DOHH2 (cell line): ENCODE data around the gene DCAF4.

Source experiments
- EZH2phosphoT487 ChIP-seq: fragments of 200-600 bp; sonication (generic); IDR thresholded peaks from 2 replicates; pipeline ENCODE4 v1.6.1; 2017; ENCODE audit warnings: borderline replicate concordance, mild to moderate bottlenecking, antibody characterized with exemption, low read length, moderate library complexity, mixed read lengths
- TF ChIP-seq, protein P1 (sequence below): fragments of 200-600 bp; sonication (generic); IDR thresholded peaks from one replicate; pipeline ENCODE4 v1.5.1; 2014; ENCODE audit warnings: antibody characterized with exemption, mild to moderate bottlenecking, low read depth, low read length; ENCODE audit not compliant: poor library complexity, severe bottlenecking

DNA sequence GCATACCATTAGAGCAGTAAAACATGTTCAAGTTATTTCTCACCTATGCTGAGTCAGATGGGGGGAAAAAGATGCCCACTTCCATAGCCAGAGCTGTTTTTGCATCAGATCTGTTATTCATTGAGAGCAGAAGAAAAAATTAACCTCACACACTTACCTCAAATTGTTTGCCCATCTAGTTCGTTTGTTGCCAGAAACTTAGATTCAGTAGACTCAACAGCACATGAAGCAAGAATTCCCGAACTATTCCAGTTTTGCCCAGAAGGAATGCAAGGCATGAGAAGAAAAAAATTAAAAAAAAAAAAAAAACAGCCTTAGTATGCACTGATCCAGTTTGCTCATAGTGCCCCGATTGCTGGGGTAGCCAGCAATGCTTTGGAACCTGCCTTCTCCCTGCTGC, 19.9 kb upstream of the DCAF4 start:
- TF ChIP-seq, protein P1, sequence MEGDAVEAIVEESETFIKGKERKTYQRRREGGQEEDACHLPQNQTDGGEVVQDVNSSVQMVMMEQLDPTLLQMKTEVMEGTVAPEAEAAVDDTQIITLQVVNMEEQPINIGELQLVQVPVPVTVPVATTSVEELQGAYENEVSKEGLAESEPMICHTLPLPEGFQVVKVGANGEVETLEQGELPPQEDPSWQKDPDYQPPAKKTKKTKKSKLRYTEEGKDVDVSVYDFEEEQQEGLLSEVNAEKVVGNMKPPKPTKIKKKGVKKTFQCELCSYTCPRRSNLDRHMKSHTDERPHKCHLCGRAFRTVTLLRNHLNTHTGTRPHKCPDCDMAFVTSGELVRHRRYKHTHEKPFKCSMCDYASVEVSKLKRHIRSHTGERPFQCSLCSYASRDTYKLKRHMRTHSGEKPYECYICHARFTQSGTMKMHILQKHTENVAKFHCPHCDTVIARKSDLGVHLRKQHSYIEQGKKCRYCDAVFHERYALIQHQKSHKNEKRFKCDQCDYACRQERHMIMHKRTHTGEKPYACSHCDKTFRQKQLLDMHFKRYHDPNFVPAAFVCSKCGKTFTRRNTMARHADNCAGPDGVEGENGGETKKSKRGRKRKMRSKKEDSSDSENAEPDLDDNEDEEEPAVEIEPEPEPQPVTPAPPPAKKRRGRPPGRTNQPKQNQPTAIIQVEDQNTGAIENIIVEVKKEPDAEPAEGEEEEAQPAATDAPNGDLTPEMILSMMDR, result no peak
- TF ChIP-seq EZH2phosphoT487, result no peak
